ENCODE measurements around the gene PCED1B. TPM values are rescaled to one million over a fixed set of nuclear protein-coding genes. Genes with fewer than 3 reads are reported as not detected.

Gene PCED1B
- total and polyA plus RNA-seq, 2 experiments from 2014 or later = 5.1 to 6.6 TPM

- TF ChIP-seq REST (IDR thresholded peaks at IDR 0.05; ENCODE audit: unreplicated experiment) (no peak), CTCF (conservative IDR thresholded peaks at IDR 0.05; ENCODE audit: low read depth in 2 of 2) (no peak), CREB1 (CRISPR knock-in tag; IDR thresholded peaks at IDR 0.05; ENCODE audit: low read depth) (no peak)
Measured at GRCh38 chr12:47158792-47159191, 79.4 kb downstream of the PCED1B start (continued).

- Histone ChIP-seq H3K79me2 (replicated peaks; ENCODE audit: insufficient read depth) (no peaks in the 10 kb centered on the region), H3K4me3 (no peak overlapping the region), H3K27me3 (ENCODE audit: insufficient read depth) (no peaks in the 10 kb centered on the region), H3K4me2 (no peak overlapping the region), H3K27ac (ENCODE audit: low read depth) (no peak overlapping the region), H3K9me2 (ENCODE audit: insufficient read depth) (peaks cover 5% of the 10 kb centered on the region; the same call in 1 of the 2 replicates), H3K36me3 (ENCODE audit: insufficient read depth) (no peaks in the 10 kb centered on the region), H4K20me1 (replicated peaks; ENCODE audit: insufficient read depth) (no peaks in the 10 kb centered on the region), H3F3A (replicated peaks; ENCODE audit: low read depth) (no peaks in the 10 kb centered on the region), H2AFZ (no peak overlapping the region), H3K4me1 (ENCODE audit: insufficient read depth) (peaks cover 4% of the 10 kb centered on the region; the same call in 1 of the 2 replicates)
- no peak for ATAC-seq
- peaks cover 4% of the 10 kb centered on the region; the same call in 2 of the 3 replicates for H3K9me3 Mint-ChIP-seq
- no peaks in the 10 kb centered on the region; the same call in 1 of the 3 replicates for H3K4me1 Mint-ChIP-seq
- no peaks in the 10 kb centered on the region for H3K27me3 Mint-ChIP-seq (ENCODE audit: insufficient read depth, low read depth, poor library complexity)
- no peak for DNase-seq (ENCODE audit: low spot score)
- H3K36me3 Mint-ChIP-seq (ENCODE audit: low read depth) = no peaks in the 10 kb centered on the region; the same call in 2 of the 3 replicates
- H3K27ac Mint-ChIP-seq = no peak overlapping the region
- TF ChIP-seq POLR2AphosphoS5 (IDR thresholded peaks at IDR 0.05; ENCODE audit: low read depth) = no peak
- TF ChIP-seq REST (IDR thresholded peaks at IDR 0.05; ENCODE audit: unreplicated experiment) = no peak
- TF ChIP-seq JUNB (IDR thresholded peaks at IDR 0.05; ENCODE audit: unreplicated experiment) = no peak
- no peak for TF ChIP-seq ZNF462 (CRISPR knock-in tag; IDR thresholded peaks at IDR 0.05)
- no peak for TF ChIP-seq EZH2phosphoT487 (IDR thresholded peaks at IDR 0.05; ENCODE audit: unreplicated experiment)
- H3K4me3 Mint-ChIP-seq = no peak overlapping the region
Measured at GRCh38 chr12:47159348-47159747, 79.9 kb downstream of the PCED1B start.

Data from GM23338 (cell line).